NK-92 (cell line): Measurements from ENCODE around the gene NEK7.

ENCODE experiments used
- DNase-seq: peaks from one replicate; lab custom pipeline; 2025; ENCODE audit not compliant: unreplicated experiment; lab: John Stamatoyannopoulos, UW

NEK7 gene

GRCh38 chr1:198141668-198142351 lies 15.0 kb upstream of the NEK7 start:
- DNase-seq: no peak

GRCh38 chr1:198143797-198144196 lies 13.0 kb upstream of the NEK7 start:
- DNase-seq: no peak

GRCh38 chr1:198147216-198147615 lies 9.6 kb upstream of the NEK7 start:
- no peak for DNase-seq

- DNase-seq: no peak
These were observed 6.4 kb upstream of the NEK7 start for GRCh38 chr1:198150369-198150768.

- no peak for DNase-seq
These were observed 5.1 kb upstream of the NEK7 start for GRCh38 chr1:198151688-198152087.

- no peak for DNase-seq
These were observed 3.7 kb upstream of the NEK7 start for GRCh38 chr1:198153103-198153502.

GRCh38 chr1:198153804-198154203 lies 3.0 kb upstream of the NEK7 start:
- no peak for DNase-seq

- DNase-seq: no peak
These were observed 1.5 kb upstream of the NEK7 start for GRCh38 chr1:198155253-198155652.

- DNase-seq: no peak
These were observed 570 bp upstream of the NEK7 start for GRCh38 chr1:198156111-198156744.

GRCh38 chr1:198157241-198157846 lies 546 bp downstream of the NEK7 start:
- DNase-seq: no peak

- DNase-seq: no peak
These were observed 1.3 kb downstream of the NEK7 start for GRCh38 chr1:198157847-198158725.

- DNase-seq: peak; percentile 38
These were observed 2.2 kb downstream of the NEK7 start for GRCh38 chr1:198158735-198159589.

- DNase-seq: no peak
These were observed 3.4 kb downstream of the NEK7 start for GRCh38 chr1:198160222-198160621.

- no peak for DNase-seq
These were observed 4.3 kb downstream of the NEK7 start for GRCh38 chr1:198160946-198161614.

- no peak for DNase-seq
These were observed 4.9 kb downstream of the NEK7 start for GRCh38 chr1:198161718-198162090.

- no peak for DNase-seq
These were observed 5.4 kb downstream of the NEK7 start for GRCh38 chr1:198162091-198162767.

- DNase-seq: no peak
These were observed 9.3 kb downstream of the NEK7 start for GRCh38 chr1:198165927-198166647.

GRCh38 chr1:198166900-198167299 lies 10.1 kb downstream of the NEK7 start:
- DNase-seq: no peak

GRCh38 chr1:198167436-198167934 lies 10.7 kb downstream of the NEK7 start:
- no peak for DNase-seq
